T-helper 17 cell (primary cell): ENCODE data around the gene EMILIN2. TPM values are rescaled to one million over a fixed set of nuclear protein-coding genes. Genes with fewer than 3 reads are reported as not detected.
"Not testable (repeated sequence)": the region's sequence is repeated elsewhere in the genome, so short reads cannot be mapped to it uniquely, and the experiment has no call there.

Experiments used
- ATAC-seq: fragments of 150-1000 bp; cut with Tn5 transposase; 2 replicates; pipeline ENCODE4 v1.10.0; 2021; ENCODE audit warnings: mild to moderate bottlenecking, moderate library complexity
- DNase-seq, 3 donors: peaks; one replicate each; pipeline versions ENCODE4 v3.0.0 to v3.0.0-alpha.2; 2020 to 2021
- H3K9me3 ChIP-seq: one replicate; pipeline ENCODE4 v1.7.0; 2013; ENCODE audit warnings: low read length, mild to moderate bottlenecking; ENCODE audit not compliant: control insufficient read depth, poor library complexity, severe bottlenecking
- H3K27ac Mint-ChIP-seq: one replicate; pipeline ENCODE4 v1.8.0; 2022; ENCODE audit warnings: mild to moderate bottlenecking, moderate library complexity, mixed read lengths
- H3K27me3 Mint-ChIP-seq: one replicate; pipeline ENCODE4 v1.8.0; 2022; ENCODE audit warnings: mixed read lengths
- H3K36me3 Mint-ChIP-seq: one replicate; pipeline ENCODE4 v1.8.0; 2022; ENCODE audit warnings: low read depth, mixed read lengths
- H3K4me1 Mint-ChIP-seq: one replicate; pipeline ENCODE4 v1.8.0; 2022; ENCODE audit warnings: mild to moderate bottlenecking, mixed read lengths
- H3K4me3 Mint-ChIP-seq: one replicate; pipeline ENCODE4 v1.8.0; 2022; ENCODE audit warnings: mild to moderate bottlenecking, moderate library complexity, mixed read lengths
- total RNA-seq, 4 donors: library from RNA in 2 of 4; stranded (reverse) in 2 of 4; gene quantifications; one replicate each; pipeline ENCODE4 v1.2.3 and lab custom pipeline; 2022 to 2026

EMILIN2 gene
- total RNA-seq, 2 donors from 2014 or later = 5.8 to 9.9 TPM

GRCh38 chr18:2851771-2852170 is 5.0 kb downstream of the EMILIN2 start:
- H3K27me3 Mint-ChIP-seq = peaks cover 53% of the 10 kb centered on the region
- H3K9me3 ChIP-seq = no peaks in the 10 kb centered on the region
- ATAC-seq = no peak
- no peaks in the 10 kb centered on the region for H3K36me3 Mint-ChIP-seq
- no peak overlapping the region for H3K27ac Mint-ChIP-seq
- no peak overlapping the region for H3K4me3 Mint-ChIP-seq
- DNase-seq = no peak
- peaks cover 17% of the 10 kb centered on the region for H3K4me1 Mint-ChIP-seq

GRCh38 chr18:2852460-2852859 is 5.7 kb downstream of the EMILIN2 start:
- Mint-ChIP-seq H3K27me3 (peaks cover 53% of the 10 kb centered on the region), H3K4me1 (peaks cover 19% of the 10 kb centered on the region)
- not testable (repeated sequence) for ATAC-seq, H3K27ac Mint-ChIP-seq, DNase-seq, H3K9me3 ChIP-seq, H3K36me3 Mint-ChIP-seq, H3K4me3 Mint-ChIP-seq

DNA sequence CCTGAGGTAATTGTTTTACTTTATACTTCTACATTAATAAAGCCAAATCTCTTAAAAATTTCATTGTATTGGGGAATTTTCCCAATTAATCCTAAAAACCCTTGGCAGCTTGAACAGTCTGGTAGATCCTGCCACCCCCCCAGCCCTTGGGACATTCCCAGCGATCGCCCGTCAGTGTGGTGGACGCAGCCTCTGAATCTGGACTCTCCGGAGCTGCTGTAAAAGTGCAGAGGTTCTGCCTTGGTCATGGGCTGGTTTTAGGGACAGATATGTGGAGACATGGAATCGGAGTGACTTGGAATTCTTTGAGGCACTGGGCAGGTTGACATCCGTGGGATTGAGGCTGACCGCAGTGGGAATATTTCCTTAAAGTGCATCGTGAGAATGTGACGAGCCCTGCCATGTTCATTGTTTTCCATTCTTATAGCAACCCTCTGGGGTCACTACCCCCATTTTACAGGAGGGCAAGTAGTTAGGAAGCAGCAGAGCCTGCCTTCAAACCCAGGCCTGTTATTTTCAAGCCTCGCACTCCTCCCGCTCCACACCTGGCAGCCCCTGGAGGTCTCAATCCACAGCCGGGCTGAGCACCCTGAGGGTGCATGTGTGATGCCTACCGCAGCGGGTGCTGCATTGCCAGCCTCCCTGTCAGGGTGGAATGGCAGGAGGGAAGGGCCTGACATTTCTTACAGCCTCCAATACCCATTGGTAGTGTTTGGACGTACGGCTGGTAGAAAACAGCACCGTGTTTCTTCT is 6.5 kb downstream of the EMILIN2 start:
- DNase-seq (no peak), ATAC-seq (no peak)
- Mint-ChIP-seq H3K27ac (no peak overlapping the region), H3K4me1 (peaks cover 12% of the 10 kb centered on the region), H3K27me3 (peaks cover 50% of the 10 kb centered on the region), H3K4me3 (no peak overlapping the region), H3K36me3 (no peaks in the 10 kb centered on the region)
- H3K9me3 ChIP-seq = no peaks in the 10 kb centered on the region

- H3K4me1 Mint-ChIP-seq = peaks cover 8% of the 10 kb centered on the region
- no peaks in the 10 kb centered on the region for H3K36me3 Mint-ChIP-seq
- ATAC-seq = no peak
- H3K27me3 Mint-ChIP-seq = peaks cover 46% of the 10 kb centered on the region
- no peak for DNase-seq
- no peak overlapping the region for H3K4me3 Mint-ChIP-seq
- no peaks in the 10 kb centered on the region for H3K9me3 ChIP-seq
- H3K27ac Mint-ChIP-seq = no peak overlapping the region
Measured at GRCh38 chr18:2853926-2854664, 7.3 kb downstream of the EMILIN2 start.

DNA sequence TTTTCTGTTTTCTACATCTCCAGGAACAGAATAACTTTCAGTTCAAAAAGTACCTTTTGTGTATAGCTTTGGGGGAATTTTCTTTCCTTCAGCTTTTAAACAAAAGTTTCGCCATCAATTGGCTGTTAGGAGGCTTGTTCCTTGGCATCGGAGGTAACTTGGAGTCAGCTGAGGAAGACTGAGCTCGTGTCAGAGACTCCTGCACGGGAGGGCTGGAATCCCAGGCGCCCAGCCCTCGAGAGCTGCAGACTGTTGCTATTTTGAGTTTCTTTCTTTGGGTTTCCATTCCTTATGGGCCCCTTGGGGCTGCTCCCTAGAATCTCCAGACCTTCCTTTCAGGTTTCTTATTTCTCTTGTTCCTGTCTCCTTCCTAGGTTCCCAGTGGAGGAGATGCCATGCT is 8.1 kb downstream of the EMILIN2 start:
- ATAC-seq (no peak), DNase-seq (no peak)
- H3K4me3 Mint-ChIP-seq = no peak overlapping the region
- peaks cover 43% of the 10 kb centered on the region for H3K27me3 Mint-ChIP-seq
- no peaks in the 10 kb centered on the region for H3K36me3 Mint-ChIP-seq
- peaks cover 8% of the 10 kb centered on the region for H3K4me1 Mint-ChIP-seq
- H3K27ac Mint-ChIP-seq = no peak overlapping the region
- H3K9me3 ChIP-seq = no peaks in the 10 kb centered on the region

- Mint-ChIP-seq H3K36me3 (no peaks in the 10 kb centered on the region), H3K27me3 (peaks cover 38% of the 10 kb centered on the region)
- ATAC-seq = no peak
Measured at GRCh38 chr18:2855560-2856350, 8.9 kb downstream of the EMILIN2 start.

DNA sequence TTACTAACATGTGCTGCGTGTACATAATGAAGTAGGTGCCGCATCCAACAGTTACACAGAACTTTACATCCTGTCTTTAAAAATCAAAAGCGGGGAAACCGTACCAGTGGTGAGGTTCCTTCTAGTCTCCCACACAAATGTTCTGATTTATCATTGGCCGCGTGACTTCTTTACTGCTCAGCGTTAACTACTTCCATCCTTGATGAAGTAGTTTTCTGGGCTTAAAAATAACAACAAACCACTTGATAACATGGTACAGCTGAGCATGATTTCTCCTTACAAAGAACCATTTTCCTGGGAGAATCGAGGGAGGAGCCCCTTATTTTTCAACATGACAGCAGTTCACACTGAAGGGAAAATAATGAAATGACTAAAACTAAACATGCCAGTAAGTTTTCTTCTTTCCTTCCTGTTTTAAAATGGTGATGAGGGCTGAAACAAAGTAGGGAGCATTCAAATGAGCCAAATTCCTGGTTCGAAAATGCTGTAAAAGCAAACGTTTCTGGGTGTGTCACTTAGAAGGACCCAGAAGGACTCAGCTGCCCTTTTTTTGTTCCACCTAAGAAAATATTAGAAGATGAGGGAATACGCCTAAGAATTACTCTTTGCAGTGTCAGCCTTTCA is 9.9 kb downstream of the EMILIN2 start:
- no peak for DNase-seq
- peaks cover 8% of the 10 kb centered on the region for H3K4me1 Mint-ChIP-seq
- ATAC-seq = peak; percentile 41
- peak overlapping the region; percentile 57 for H3K27ac Mint-ChIP-seq
- H3K27me3 Mint-ChIP-seq = peaks cover 29% of the 10 kb centered on the region
- no peaks in the 10 kb centered on the region for H3K36me3 Mint-ChIP-seq
- no peak overlapping the region for H3K4me3 Mint-ChIP-seq
- H3K9me3 ChIP-seq = no peaks in the 10 kb centered on the region

More at GRCh38 chr18:2855560-2856350, 8.9 kb downstream of the EMILIN2 start:
- H3K9me3 ChIP-seq = no peaks in the 10 kb centered on the region
- peak overlapping the region; percentile 57 for H3K27ac Mint-ChIP-seq
- DNase-seq = no peak
- peaks cover 8% of the 10 kb centered on the region for H3K4me1 Mint-ChIP-seq
- H3K4me3 Mint-ChIP-seq = no peak overlapping the region

DNA sequence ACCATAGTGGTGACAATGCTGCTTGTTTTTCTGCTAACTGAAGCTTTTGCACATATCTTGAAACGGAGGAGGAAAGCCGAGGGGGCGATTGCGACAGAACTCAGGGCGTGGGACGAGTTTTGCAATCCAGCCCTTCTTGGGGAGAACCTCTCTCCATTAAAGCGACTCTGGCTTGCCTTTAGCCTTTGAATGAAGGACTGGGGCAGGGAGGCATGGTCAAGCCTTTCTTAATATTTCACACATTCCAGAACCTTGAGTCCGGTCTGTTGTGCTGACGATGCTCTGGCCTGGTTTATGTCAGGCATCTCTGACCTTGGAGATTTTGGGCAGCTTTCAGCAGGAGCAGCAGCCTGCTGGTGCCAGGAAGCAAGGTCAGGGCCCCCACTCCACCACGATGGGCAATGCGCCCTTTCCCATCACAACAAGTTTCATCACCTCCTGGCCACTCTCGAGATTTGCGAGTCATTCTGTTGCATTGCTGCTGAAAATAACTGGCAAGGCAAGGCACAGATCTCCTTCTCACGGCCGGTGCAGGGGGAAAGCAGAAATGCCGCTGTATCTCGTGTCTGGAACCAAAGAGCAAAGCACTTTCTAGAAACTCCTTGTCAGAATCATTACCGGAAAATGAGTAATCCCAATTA is 10.8 kb downstream of the EMILIN2 start:
- Mint-ChIP-seq H3K27me3 (peaks cover 19% of the 10 kb centered on the region), H3K36me3 (no peaks in the 10 kb centered on the region), H3K27ac (no peak overlapping the region), H3K4me1 (peaks cover 8% of the 10 kb centered on the region), H3K4me3 (no peak overlapping the region)
- no peak for ATAC-seq
- DNase-seq = no peak
- no peaks in the 10 kb centered on the region for H3K9me3 ChIP-seq

DNA sequence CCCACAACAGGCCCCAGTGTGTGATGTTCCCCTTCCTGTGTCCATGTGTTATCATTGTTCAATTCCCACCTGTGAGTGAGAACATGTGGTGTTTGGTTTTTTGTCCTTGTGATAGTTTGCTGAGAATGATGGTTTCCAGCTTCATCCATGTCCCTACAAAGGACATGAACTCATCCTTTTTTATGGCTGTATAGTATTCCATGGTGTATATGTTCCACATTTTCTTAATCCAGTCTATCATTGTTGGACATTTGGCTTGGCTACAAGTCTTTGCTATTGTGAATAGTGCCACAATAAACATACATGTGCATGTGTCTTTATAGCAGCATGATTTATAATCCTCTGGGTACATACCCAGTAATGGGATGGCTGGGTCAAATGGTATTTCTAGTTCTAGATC is 13.6 kb downstream of the EMILIN2 start:
- not testable (repeated sequence) for DNase-seq, H3K27me3 Mint-ChIP-seq, H3K9me3 ChIP-seq, H3K27ac Mint-ChIP-seq, H3K4me3 Mint-ChIP-seq, ATAC-seq, H3K36me3 Mint-ChIP-seq, H3K4me1 Mint-ChIP-seq

DNA sequence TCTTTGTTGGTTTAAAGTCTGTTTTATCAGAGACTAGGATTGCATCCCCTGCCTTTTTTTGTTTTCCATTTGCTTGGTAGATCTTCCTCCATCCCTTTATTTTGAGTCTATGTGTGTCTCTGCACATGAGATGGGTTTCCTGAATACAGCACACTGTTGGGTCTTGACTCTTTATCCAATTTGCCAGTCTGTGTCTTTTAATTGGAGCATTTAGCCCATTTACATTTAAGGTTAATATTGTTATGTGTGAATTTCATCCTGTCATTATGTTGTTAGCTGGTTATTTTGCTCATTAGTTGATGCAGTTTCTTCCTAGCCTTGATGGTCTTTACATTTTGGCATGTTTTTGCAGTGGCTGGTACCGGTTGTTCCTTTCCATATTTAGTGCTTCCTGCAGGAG is 17.2 kb downstream of the EMILIN2 start:
- H3K4me3 Mint-ChIP-seq, H3K36me3 Mint-ChIP-seq, H3K4me1 Mint-ChIP-seq, H3K27ac Mint-ChIP-seq, DNase-seq, H3K9me3 ChIP-seq, ATAC-seq, H3K27me3 Mint-ChIP-seq: not testable (repeated sequence)

GRCh38 chr18:2866465-2866864 is 19.7 kb downstream of the EMILIN2 start:
- H3K36me3 Mint-ChIP-seq, ATAC-seq, DNase-seq, H3K27me3 Mint-ChIP-seq, H3K27ac Mint-ChIP-seq, H3K4me1 Mint-ChIP-seq, H3K9me3 ChIP-seq, H3K4me3 Mint-ChIP-seq: not testable (repeated sequence)

- ATAC-seq = no peak
- Mint-ChIP-seq H3K4me3 (no peak overlapping the region), H3K27ac (peak overlapping the region; percentile 43), H3K27me3 (peaks cover 4% of the 10 kb centered on the region), H3K4me1 (peaks cover 4% of the 10 kb centered on the region), H3K36me3 (no peaks in the 10 kb centered on the region)
- H3K9me3 ChIP-seq = no peaks in the 10 kb centered on the region
- DNase-seq = no peak
Measured at GRCh38 chr18:2869207-2869606, 22.4 kb downstream of the EMILIN2 start.
